ENCODE data around the gene MRLN.

The MRLN gene

DNA sequence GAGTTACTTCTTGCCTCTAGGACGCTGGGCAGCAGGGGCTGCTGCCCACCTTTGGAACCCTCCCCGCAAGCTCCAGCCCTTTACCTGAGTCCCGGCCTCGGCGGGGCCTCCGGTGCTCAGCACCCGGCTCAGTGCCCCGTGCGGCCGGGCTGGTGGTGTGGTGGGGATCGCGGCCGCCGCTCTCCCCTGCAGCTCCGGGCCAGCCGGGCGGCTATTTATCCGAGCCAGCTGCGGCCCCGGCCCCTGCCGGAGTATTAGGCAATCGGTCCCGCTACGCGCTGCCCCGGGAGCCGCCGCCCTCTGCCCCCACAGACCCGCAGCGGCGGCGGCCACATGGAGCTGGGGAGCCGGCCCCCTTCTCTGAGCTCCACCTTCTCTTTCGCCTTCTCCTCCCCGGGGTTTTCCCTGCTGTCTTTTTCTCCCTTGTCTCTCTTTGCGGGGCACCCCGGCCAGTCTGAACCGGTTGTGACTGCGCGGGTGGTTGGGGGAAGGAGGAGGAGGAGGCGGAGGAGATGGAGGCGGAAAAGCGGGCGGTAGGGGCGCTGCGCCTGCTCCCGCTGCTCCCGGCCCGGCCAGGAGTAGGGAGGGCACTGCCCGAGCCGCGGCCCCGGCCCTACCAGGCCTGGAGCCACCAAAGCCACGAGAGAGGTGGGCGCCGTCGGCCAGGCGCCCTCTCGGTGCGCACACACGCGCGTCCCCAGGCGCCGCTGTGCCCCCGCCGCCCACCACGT lies 43.7 kb downstream of the MRLN start, which contains the start of gene SLC16A9:
SLC16A9 (minus strand) TSS at position 456 of the 731 bp plus-strand sequence. CDS start 25,559 bp downstream, outside the sequence.
- peak; percentile 53 for DNase-seq (ENCODE audit: low read depth in 2 of 2)
- peak within 1 kb of the TSS; percentile 56 to 58 for H3K4me3 ChIP-seq (replicated peaks in 1 of 2; ENCODE audit: low read depth in 2 of 2, low read length in 2 of 2)
- peak; percentile 23 for TF ChIP-seq CTCF (IDR thresholded peaks at IDR 0.05; ENCODE audit: low read depth, low read length)

DNA sequence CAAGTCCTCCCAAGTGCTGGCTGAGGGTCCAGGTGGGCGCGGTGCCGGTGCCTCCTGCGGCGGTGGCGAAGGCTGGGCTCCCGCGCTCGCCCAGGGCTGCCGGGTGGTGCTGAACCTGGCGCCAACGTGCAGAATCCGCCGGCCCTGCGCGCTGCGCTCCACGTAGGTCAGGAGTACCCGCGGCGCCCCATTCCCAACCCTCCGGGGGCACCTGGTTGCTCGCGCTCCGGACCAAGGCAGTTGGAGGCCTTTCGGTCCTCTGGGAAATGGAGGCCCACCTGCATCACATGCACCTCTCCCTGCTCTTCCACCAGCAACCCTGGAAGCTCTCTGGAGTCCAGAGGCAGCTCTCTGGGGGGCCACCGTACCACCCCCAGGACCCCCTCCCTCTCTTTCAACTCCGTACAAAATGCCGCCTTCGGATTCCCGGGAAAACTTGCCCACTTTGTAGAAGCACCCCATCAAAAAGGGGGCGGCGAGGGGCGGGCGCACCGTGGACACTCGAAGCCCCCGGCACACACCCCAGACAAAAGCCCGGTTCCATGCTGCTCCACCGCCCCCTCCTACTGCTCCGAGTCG lies 44.4 kb downstream of the MRLN start:
- TF ChIP-seq CTCF (IDR thresholded peaks at IDR 0.05; ENCODE audit: low read depth, low read length), result no peak
- peak overlapping the region; percentile 56 to 58 for H3K4me3 ChIP-seq (replicated peaks in 1 of 2; ENCODE audit: low read depth in 2 of 2, low read length in 2 of 2)
- DNase-seq (ENCODE audit: low read depth in 2 of 2), result peak; percentile 4 to 9

GRCh38 chr10:59706851-59707797 lies 46.1 kb downstream of the MRLN start:
- H3K4me3 ChIP-seq (replicated peaks in 1 of 2; ENCODE audit: low read depth in 2 of 2, low read length in 2 of 2), result no peak overlapping the region
- TF ChIP-seq CTCF (IDR thresholded peaks at IDR 0.05; ENCODE audit: low read depth, low read length), result no peak
- DNase-seq (ENCODE audit: low read depth in 2 of 2), result no peak

GRCh38 chr10:59705931-59706330 lies 47.3 kb downstream of the MRLN start:
- no peak for TF ChIP-seq CTCF (IDR thresholded peaks at IDR 0.05; ENCODE audit: low read depth, low read length)

DNA sequence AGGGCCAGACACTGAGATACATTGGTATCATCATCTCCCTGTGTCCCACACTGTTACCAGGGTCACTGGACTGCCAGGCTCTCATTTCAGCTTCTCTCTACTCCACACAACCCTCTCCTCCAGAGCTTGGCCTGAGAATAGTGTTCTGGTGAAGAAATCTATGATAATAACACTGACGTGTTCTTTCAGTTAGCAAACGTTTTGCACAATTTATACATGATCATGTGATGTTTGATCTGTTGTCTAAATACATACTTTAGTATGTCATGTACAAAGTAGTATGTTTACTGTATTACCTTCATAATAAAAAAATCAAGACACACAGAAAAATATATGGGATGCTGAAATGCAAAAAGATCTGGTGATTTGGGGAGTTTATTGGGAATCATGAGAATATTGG lies 48.6 kb downstream of the MRLN start:
- H3K4me3 ChIP-seq (replicated peaks in 1 of 2; ENCODE audit: low read depth in 2 of 2, low read length in 2 of 2), result no peak overlapping the region
- no peak for TF ChIP-seq CTCF (IDR thresholded peaks at IDR 0.05; ENCODE audit: low read depth, low read length)
- peak in 1 of 2 donors; percentile 3 for DNase-seq (ENCODE audit: low read depth in 2 of 2)

More at GRCh38 chr10:59705931-59706330, 47.3 kb downstream of the MRLN start:
- DNase-seq (ENCODE audit: low read depth in 2 of 2), result no peak
- H3K4me3 ChIP-seq (replicated peaks in 1 of 2; ENCODE audit: low read depth in 2 of 2, low read length in 2 of 2), result no peak overlapping the region

DNA sequence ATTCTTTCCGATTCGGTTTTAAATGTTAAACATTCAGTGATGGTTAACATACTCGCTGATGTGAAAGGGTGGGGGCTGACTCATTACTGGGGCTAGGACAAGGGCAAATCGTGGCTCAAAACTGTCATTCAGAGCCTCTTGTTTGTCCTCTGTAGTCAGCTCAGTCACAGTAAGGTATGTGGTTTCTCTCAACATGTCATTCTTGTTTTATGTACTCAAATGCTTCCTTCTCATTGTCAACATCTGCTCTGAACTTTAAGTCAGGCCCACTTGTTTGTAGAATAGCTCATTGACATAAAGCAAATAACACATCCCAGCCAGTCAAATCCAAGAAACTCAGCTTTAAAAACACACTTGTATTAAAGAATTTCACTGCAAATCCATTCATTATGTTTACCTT lies 50.9 kb downstream of the MRLN start:
- TF ChIP-seq CTCF (IDR thresholded peaks at IDR 0.05; ENCODE audit: low read depth, low read length), result no peak
- no peak for DNase-seq (ENCODE audit: low read depth in 2 of 2)
- no peak overlapping the region for H3K4me3 ChIP-seq (replicated peaks in 1 of 2; ENCODE audit: low read depth in 2 of 2, low read length in 2 of 2)
